IMR-90 (cell line): ENCODE results near the gene PODNL1. TPM values are rescaled to one million over a fixed set of nuclear protein-coding genes. Genes with fewer than 3 reads are reported as not detected.

Source experiments
- ATAC-seq: fragments of 200-7000 bp; cut with Tn5 transposase; 2 replicates; pipeline ENCODE4 v1.9.1; 2020; ENCODE audit warnings: low read depth, mild to moderate bottlenecking, moderate library complexity
- BruUV-seq: library from RNA; stranded (reverse); fragments of 400-500 nt; replicated peaks from 2 replicates; lab custom pipeline; 2021; lab: Mats Ljungman, UMichigan
- CTCF ChIA-PET: fragments of 300-600 bp; formaldehyde crosslinking; extraction: SDS; loops from one replicate; lab custom pipeline; 2021; ENCODE audit warnings: antibody characterized with exemption; lab: Yijun Ruan, JAX
- POLR2A ChIA-PET: fragments of 300-600 bp; sonication (Branson Sonifier 250); formaldehyde crosslinking; loops from one replicate; lab custom pipeline; 2022; ENCODE audit warnings: antibody characterized with exemption; ENCODE audit not compliant: unreplicated experiment; lab: Charles Lee
- DNase-seq: peaks from one replicate; pipeline ENCODE4 v3.0.0; 2013
- H2AFZ ChIP-seq: replicated peaks from 2 replicates; pipeline ENCODE3; 2013; ENCODE audit warnings: low read length, mild to moderate bottlenecking; ENCODE audit not compliant: poor library complexity
- H2AK5ac ChIP-seq: 2 replicates; pipeline ENCODE4 v1.6.1; 2013; ENCODE audit warnings: low read depth, low read length, inconsistent platforms
- H2AK9ac ChIP-seq: replicated peaks from 2 replicates; pipeline ENCODE3; 2013; ENCODE audit warnings: mild to moderate bottlenecking, low read depth, low read length, moderate library complexity; ENCODE audit not compliant: poor library complexity
- H2BK120ac ChIP-seq: 2 replicates; pipeline ENCODE4 v1.6.1; 2013; ENCODE audit warnings: low read depth, low read length, inconsistent platforms
- H2BK15ac ChIP-seq: 3 replicates; pipeline ENCODE4 v1.6.1; 2013; ENCODE audit warnings: low read depth, low read length, inconsistent platforms
- H2BK20ac ChIP-seq: 2 replicates; pipeline ENCODE4 v1.6.1; 2013; ENCODE audit warnings: low read depth, mild to moderate bottlenecking, inconsistent platforms, low read length, moderate library complexity
- H2BK5ac ChIP-seq: 2 replicates; pipeline ENCODE4 v1.6.1; 2013; ENCODE audit warnings: mild to moderate bottlenecking, low read depth, low read length, inconsistent platforms; ENCODE audit not compliant: poor library complexity, severe bottlenecking
- H3K14ac ChIP-seq: replicated peaks from 2 replicates; pipeline ENCODE4 v1.6.1; 2013; ENCODE audit warnings: low read depth, low read length, inconsistent platforms
- H3K18ac ChIP-seq: 2 replicates; pipeline ENCODE4 v1.6.1; 2013; ENCODE audit warnings: low read depth, low read length, control low read depth
- H3K23ac ChIP-seq: 2 replicates; pipeline ENCODE4 v1.6.1; 2013; ENCODE audit warnings: low read depth, low read length, inconsistent platforms
- H3K27ac ChIP-seq: 2 replicates; pipeline ENCODE4 v1.5.1; 2013; ENCODE audit warnings: mild to moderate bottlenecking, control low read depth, low read length; ENCODE audit not compliant: insufficient read depth
- H3K27me3 ChIP-seq: 2 replicates; pipeline ENCODE4 v1.6.1; 2013; ENCODE audit warnings: low read length; ENCODE audit not compliant: control insufficient read depth, insufficient read depth
- H3K36me3 ChIP-seq: 2 replicates; pipeline ENCODE4 v1.6.1; 2013; ENCODE audit warnings: low read length, mixed read lengths; ENCODE audit not compliant: control insufficient read depth, insufficient read depth
- H3K4ac ChIP-seq: 2 replicates; pipeline ENCODE4 v1.6.1; 2013; ENCODE audit warnings: low read depth, low read length, inconsistent platforms
- H3K4me1 ChIP-seq: 2 replicates; pipeline ENCODE4 v1.6.1; 2013; ENCODE audit warnings: low read length, mixed read lengths; ENCODE audit not compliant: control insufficient read depth, insufficient read depth
- H3K4me2 ChIP-seq: 2 replicates; pipeline ENCODE4 v1.6.1; 2013; ENCODE audit warnings: low read depth, mild to moderate bottlenecking, control low read depth, low read length, moderate library complexity
- H3K4me3 ChIP-seq: 2 replicates; pipeline ENCODE4 v1.5.1; 2013; ENCODE audit warnings: low read depth, mild to moderate bottlenecking, control low read depth, low read length, moderate library complexity; ENCODE audit not compliant: insufficient read depth
- H3K56ac ChIP-seq: 2 replicates; pipeline ENCODE4 v1.6.1; 2013; ENCODE audit warnings: low read length, inconsistent platforms; ENCODE audit not compliant: insufficient read depth; ENCODE audit errors: extremely low read depth
- H3K79me1 ChIP-seq, 2 experiments: 2 replicates each; pipeline ENCODE4 v1.6.1; 2013; ENCODE audit warnings: low read length in 2 of 2, inconsistent platforms in 1 of 2, low read depth in 1 of 2
- H3K9ac ChIP-seq: 2 replicates; pipeline ENCODE4 v1.6.1; 2013; ENCODE audit warnings: low read depth, low read length, control low read depth
- H3K9me1 ChIP-seq: 2 replicates; pipeline ENCODE4 v1.6.1; 2013; ENCODE audit warnings: low read length, inconsistent platforms; ENCODE audit not compliant: insufficient read depth
- H3K9me3 ChIP-seq: 2 replicates; pipeline ENCODE4 v1.6.1; 2013; ENCODE audit warnings: low read length; ENCODE audit not compliant: control insufficient read depth, insufficient read depth
- H4K20me1 ChIP-seq: 2 replicates; pipeline ENCODE4 v1.6.1; 2013; ENCODE audit warnings: low read length, inconsistent platforms; ENCODE audit not compliant: insufficient read depth
- H4K5ac ChIP-seq: 2 replicates; pipeline ENCODE4 v1.6.1; 2013; ENCODE audit warnings: mild to moderate bottlenecking, low read depth, low read length, control low read depth
- H4K8ac ChIP-seq, 2 experiments: 2 replicates each; pipeline ENCODE4 v1.6.1; 2013; ENCODE audit warnings: low read depth in 2 of 2, low read length in 2 of 2, control low read depth in 1 of 2, inconsistent platforms in 1 of 2
- H4K91ac ChIP-seq: 2 replicates; pipeline ENCODE4 v1.6.1; 2013; ENCODE audit warnings: low read depth, low read length, inconsistent platforms; ENCODE audit not compliant: insufficient read depth
- BHLHE40 ChIP-seq: fragments of 150-350 bp; IDR thresholded peaks from 2 replicates; pipeline ENCODE4 v1.6.1; 2016; ENCODE audit warnings: mild to moderate bottlenecking, low read depth, low read length
- CEBPB ChIP-seq: IDR thresholded peaks from 2 replicates; pipeline ENCODE4 v1.6.1; 2012; ENCODE audit warnings: low read depth, low read length, improper control_type of control experiment
- CHD1 ChIP-seq: IDR thresholded peaks from 2 replicates; pipeline ENCODE4 v1.6.1; 2012; ENCODE audit warnings: low read depth, low read length, improper control_type of control experiment
- ELK1 ChIP-seq: fragments of 150-350 bp; IDR thresholded peaks from 2 replicates; pipeline ENCODE4 v1.6.1; 2016; ENCODE audit warnings: low read depth, mild to moderate bottlenecking, low read length, moderate library complexity, borderline replicate concordance
- FOS ChIP-seq: fragments of 150-350 bp; IDR thresholded peaks from 2 replicates; pipeline ENCODE4 v1.6.1; 2016; ENCODE audit warnings: low read depth, low read length
- MAFK ChIP-seq: IDR thresholded peaks from 2 replicates; pipeline ENCODE4 v1.6.1; 2012; ENCODE audit warnings: low read depth, low read length, improper control_type of control experiment
- MAZ ChIP-seq: IDR thresholded peaks from 2 replicates; pipeline ENCODE4 v1.6.1; 2012; ENCODE audit warnings: low read depth, mild to moderate bottlenecking, low read length, improper control_type of control experiment, moderate library complexity, borderline replicate concordance
- MXI1 ChIP-seq: IDR thresholded peaks from 2 replicates; pipeline ENCODE4 v1.6.1; 2012; ENCODE audit warnings: low read depth, mild to moderate bottlenecking, low read length, moderate library complexity, borderline replicate concordance
- NFE2L2 ChIP-seq: fragments of 150-350 bp; IDR thresholded peaks from 2 replicates; pipeline ENCODE4 v1.6.1; 2016; ENCODE audit warnings: low read depth, mild to moderate bottlenecking, low read length
- POLR2A ChIP-seq: IDR thresholded peaks from 2 replicates; pipeline ENCODE4 v1.6.1; 2012; ENCODE audit warnings: mild to moderate bottlenecking, low read depth, low read length
- RAD21 ChIP-seq: IDR thresholded peaks from 2 replicates; pipeline ENCODE4 v1.6.1; 2012; ENCODE audit warnings: low read length, improper control_type of control experiment
- RCOR1 ChIP-seq: IDR thresholded peaks from 2 replicates; pipeline ENCODE4 v1.6.1; 2012; ENCODE audit warnings: mild to moderate bottlenecking, low read length, improper control_type of control experiment; ENCODE audit not compliant: insufficient replicate concordance
- RFX5 ChIP-seq: IDR thresholded peaks from 2 replicates; pipeline ENCODE4 v1.8.0; 2012; ENCODE audit warnings: low read depth, mild to moderate bottlenecking, low read length, moderate library complexity
- SMC3 ChIP-seq: fragments of 150-350 bp; IDR thresholded peaks from 2 replicates; pipeline ENCODE4 v1.6.1; 2016; ENCODE audit warnings: low read depth, mild to moderate bottlenecking, antibody characterized with exemption, low read length, moderate library complexity
- USF2 ChIP-seq: fragments of 150-350 bp; IDR thresholded peaks from 2 replicates; pipeline ENCODE4 v1.6.1; 2017; ENCODE audit warnings: mild to moderate bottlenecking, antibody characterized with exemption, low read length, low read depth
- WGBS, 2 experiments: methylation state at CpG; one replicate each; pipeline versions ENCODE4 v1.1.5 to v1.1.7; 2013; ENCODE audit warnings: missing lambda C conversion rate in 2 of 2; ENCODE audit not compliant: insufficient read length in 1 of 2; ENCODE audit errors: extremely low coverage in 2 of 2; 5-methylcytosine and 5-hydroxymethylcytosine counted together
- dilution Hi-C: fragments of 300-500 bp; cut with HindIII; formaldehyde crosslinking; loops from one replicate; pipeline ENCODE4 v1.14.3; 2018; ENCODE audit warnings: low sequenced_read_pairs; ENCODE audit not compliant: unreplicated experiment
- in situ Hi-C: fragments of 300-500 bp; cut with MboI; formaldehyde crosslinking; loops from 3 replicates; pipeline ENCODE4 v1.14.3; 2019; ENCODE audit warnings: low sequenced_read_pairs, inconsistent platforms, mixed read lengths
- intact Hi-C: fragments of 100-400 bp; cut with micrococcal nuclease; formaldehyde crosslinking; loops from 2 replicates; pipeline ENCODE4 v1.10.0; 2022
- polyA plus RNA-seq, 3 experiments: library from polyadenylated mRNA; depleted of rRNA; stranded (reverse); fragments of >200 nt; gene quantifications; 2 replicates each; pipeline ENCODE4 v1.2.3, GENCODE V29; 2012; ENCODE audit warnings: low replicate concordance in 1 of 3
- total RNA-seq: library from RNA; depleted of rRNA; stranded (reverse); fragments of >200 nt; gene quantifications from 2 replicates; pipeline ENCODE4 v1.2.3, GENCODE V29; 2012

PODNL1 gene
- total and polyA plus RNA-seq, 2 of the 4 experiments (the other 2 are of a cell fraction) = under 0.01 to 2.4 TPM

- DNase-seq (no peak), ATAC-seq (no peak)
- BruUV-seq = no TSS peak
- H4K8ac ChIP-seq = no peak overlapping the region
- no peak overlapping the region for H2BK15ac ChIP-seq
- H2BK5ac ChIP-seq = no peak overlapping the region
- no peak overlapping the region for H2AK9ac ChIP-seq
- no peaks in the 10 kb centered on the region for H3K27me3 ChIP-seq
- intact Hi-C loops = no loop called here
- no peak overlapping the region for H3K4me2 ChIP-seq
- peaks cover 9% of the 10 kb centered on the region for H3K4me1 ChIP-seq
- no peak overlapping the region for H3K27ac ChIP-seq
- no peak overlapping the region for H4K5ac ChIP-seq
- H4K91ac ChIP-seq = no peak overlapping the region
- H3K9me3 ChIP-seq = no peaks in the 10 kb centered on the region
- no peak overlapping the region for H2BK20ac ChIP-seq
- H3K36me3 ChIP-seq = peaks cover 42% of the 10 kb centered on the region
- in situ Hi-C loops = no loop called here
- no peak overlapping the region for H3K4me3 ChIP-seq
- H3K79me1 ChIP-seq = peaks cover 0 to 8% of the 10 kb centered on the region in 2 experiments; a peak in 1 of 4 replicates
- WGBS, 2 experiments = 78% methylated on average over 5 of the region's 39 CpGs; no CpG with 5 or more reads in 1 of the 2 experiments
- H2AFZ ChIP-seq = no peak overlapping the region
- no peak overlapping the region for H3K56ac ChIP-seq
- H4K20me1 ChIP-seq = peaks cover 7% of the 10 kb centered on the region
- no peak overlapping the region for H3K23ac ChIP-seq
- ChIA-PET POLR2A (no interaction called here), CTCF (interaction anchor here (0.6 kb wide), 1 partner anchor 92 kb away, joined by 3 read pairs; no protein-coding TSS in a partner anchor)
- H3K9ac ChIP-seq = no peak overlapping the region
- no peak overlapping the region for H3K18ac ChIP-seq
- dilution Hi-C loops = no loop called here
- no peak overlapping the region for H3K4ac ChIP-seq
- H3K14ac ChIP-seq = no peak overlapping the region
- no peak overlapping the region for H2AK5ac ChIP-seq
- H2BK120ac ChIP-seq = no peak overlapping the region
- no peaks in the 10 kb centered on the region for H3K9me1 ChIP-seq
- TF ChIP-seq RFX5 = no peak
- TF ChIP-seq SMC3 = no peak
- no peak for TF ChIP-seq ELK1
- no peak for TF ChIP-seq CHD1
- TF ChIP-seq RCOR1 = no peak
- TF ChIP-seq NFE2L2 = no peak
- TF ChIP-seq CEBPB = no peak
- TF ChIP-seq MXI1 = no peak
- TF ChIP-seq BHLHE40 = no peak
- TF ChIP-seq RAD21 = no peak
- TF ChIP-seq MAFK = no peak
- no peak for TF ChIP-seq FOS
- no peak for TF ChIP-seq USF2
- no peak for TF ChIP-seq POLR2A
- no peak for TF ChIP-seq MAZ
Observed at GRCh38 chr19:13960863-13961784, 22.9 kb upstream of the PODNL1 start.
